ENCODE measurements around the gene IP6K1.
A peak's percentile ranks its signal among the peaks of the same experiment; 100 is the strongest.

Gene IP6K1

GRCh38 chr3:49719214-49719884 is 67.0 kb downstream of the IP6K1 start, which contains the start of gene AMIGO3:
Gene AMIGO3, minus strand, starts transcription at chr3:49719684. Its CDS starts 219 bp downstream, at chr3:49719465.
- H3K27ac ChIP-seq (ENCODE audit: poor library complexity, severe bottlenecking) = no peak within 1 kb of the TSS
- ATAC-seq (ENCODE audit: low read depth) (peak; percentile 68), DNase-seq (ENCODE audit: low spot score) (peak; percentile 97)
- no peaks in the 10 kb centered on the region for H3K27me3 ChIP-seq (ENCODE audit: insufficient read depth, poor library complexity, severe bottlenecking)
- H3K9me3 ChIP-seq (ENCODE audit: severe bottlenecking) = no peaks in the 10 kb centered on the region
- peak; percentile 27 for TF ChIP-seq CTCF (IDR thresholded peaks at IDR 0.05; ENCODE audit: poor library complexity, severe bottlenecking)
- H3K4me3 ChIP-seq (ENCODE audit: severe bottlenecking) = peak within 1 kb of the TSS; percentile 28
- H3K4me1 ChIP-seq (ENCODE audit: insufficient read depth, poor library complexity, severe bottlenecking) = no peaks in the 10 kb centered on the region
- H3K36me3 ChIP-seq (ENCODE audit: low read depth) = peaks cover 24% of the 10 kb centered on the region

GRCh38 chr3:49718858-49719213 is 67.5 kb downstream of the IP6K1 start:
- H3K4me3 ChIP-seq (ENCODE audit: severe bottlenecking) = peak overlapping the region; percentile 28
- H3K27ac ChIP-seq (ENCODE audit: poor library complexity, severe bottlenecking) = no peak overlapping the region
- no peaks in the 10 kb centered on the region for H3K27me3 ChIP-seq (ENCODE audit: insufficient read depth, poor library complexity, severe bottlenecking)
- no peaks in the 10 kb centered on the region for H3K9me3 ChIP-seq (ENCODE audit: severe bottlenecking)
- peak; percentile 0 for ATAC-seq (ENCODE audit: low read depth)
- H3K36me3 ChIP-seq (ENCODE audit: low read depth) = peaks cover 24% of the 10 kb centered on the region
- no peak for DNase-seq (ENCODE audit: low spot score)
- H3K4me1 ChIP-seq (ENCODE audit: insufficient read depth, poor library complexity, severe bottlenecking) = no peaks in the 10 kb centered on the region
- TF ChIP-seq CTCF (IDR thresholded peaks at IDR 0.05; ENCODE audit: poor library complexity, severe bottlenecking) = no peak

- Histone ChIP-seq H3K9me3 (ENCODE audit: severe bottlenecking) (no peaks in the 10 kb centered on the region), H3K4me3 (ENCODE audit: severe bottlenecking) (no peak overlapping the region), H3K4me1 (ENCODE audit: insufficient read depth, poor library complexity, severe bottlenecking) (no peaks in the 10 kb centered on the region), H3K27ac (ENCODE audit: poor library complexity, severe bottlenecking) (no peak overlapping the region), H3K27me3 (ENCODE audit: insufficient read depth, poor library complexity, severe bottlenecking) (no peaks in the 10 kb centered on the region), H3K36me3 (ENCODE audit: low read depth) (peaks cover 24% of the 10 kb centered on the region)
- no peak for ATAC-seq (ENCODE audit: low read depth)
- no peak for TF ChIP-seq CTCF (IDR thresholded peaks at IDR 0.05; ENCODE audit: poor library complexity, severe bottlenecking)
- peak; percentile 63 for DNase-seq (ENCODE audit: low spot score)
Observed at GRCh38 chr3:49717959-49718857, 68.1 kb downstream of the IP6K1 start.

- no peaks in the 10 kb centered on the region for H3K4me1 ChIP-seq (ENCODE audit: insufficient read depth, poor library complexity, severe bottlenecking)
- no peak for ATAC-seq (ENCODE audit: low read depth)
- DNase-seq (ENCODE audit: low spot score) = peak; percentile 45
- no peak overlapping the region for H3K4me3 ChIP-seq (ENCODE audit: severe bottlenecking)
- H3K27me3 ChIP-seq (ENCODE audit: insufficient read depth, poor library complexity, severe bottlenecking) = no peaks in the 10 kb centered on the region
- H3K36me3 ChIP-seq (ENCODE audit: low read depth) = peaks cover 20% of the 10 kb centered on the region
- H3K9me3 ChIP-seq (ENCODE audit: severe bottlenecking) = no peaks in the 10 kb centered on the region
- TF ChIP-seq CTCF (IDR thresholded peaks at IDR 0.05; ENCODE audit: poor library complexity, severe bottlenecking) = no peak
- no peak overlapping the region for H3K27ac ChIP-seq (ENCODE audit: poor library complexity, severe bottlenecking)
Observed at GRCh38 chr3:49717211-49717958, 69.0 kb downstream of the IP6K1 start.

Measured in RWPE2 (cell line).